Measurements from ENCODE around the gene LPCAT2.

- TF ChIP-seq ZNF879 (CRISPR knock-in tag; IDR thresholded peaks at IDR 0.05) (no peak), CSRNP2 (CRISPR knock-in tag; conservative IDR thresholded peaks at IDR 0.05; ENCODE audit: low read depth) (no peak), ZNF121 (CRISPR knock-in tag; IDR thresholded peaks at IDR 0.05) (no peak), ZNF777 (CRISPR knock-in tag; IDR thresholded peaks at IDR 0.05) (no peak), CTCF (CRISPR knock-in tag; IDR thresholded peaks at IDR 0.05) (no peak), ZNF543 (CRISPR knock-in tag; IDR thresholded peaks at IDR 0.05) (no peak), CENPT (CRISPR knock-in tag; IDR thresholded peaks at IDR 0.05; ENCODE audit: low read depth) (no peak), ATF1 (CRISPR knock-in tag; IDR thresholded peaks at IDR 0.05) (no peak), ZNF407 (CRISPR knock-in tag; IDR thresholded peaks at IDR 0.05; ENCODE audit: not compliant biosample characterization) (no peak), CREB1 (IDR thresholded peaks at IDR 0.05) (no peak), CREB1 (CRISPR knock-in tag; IDR thresholded peaks at IDR 0.05) (no peak), MNT (IDR thresholded peaks at IDR 0.05) (no peak), ZNF780A (CRISPR knock-in tag; IDR thresholded peaks at IDR 0.05) (no peak), POLR2AphosphoS5 (IDR thresholded peaks at IDR 0.05; ENCODE audit: low read depth, low read length) (no peak), NPAS2 (CRISPR knock-in tag; IDR thresholded peaks at IDR 0.05; ENCODE audit: borderline replicate concordance) (no peak)
These were observed 19.0 kb upstream of the LPCAT2 start for GRCh38 chr16:55489956-55490265.

All from HepG2 (cell line).